H9 (cell line): ENCODE results near the gene NEIL1. TPM values are rescaled to one million over a fixed set of nuclear protein-coding genes. Genes with fewer than 3 reads are reported as not detected.

Source experiments
- DNase-seq: peaks from one replicate; pipeline ENCODE4 v3.0.0-alpha.2; 2017
- H2AFZ ChIP-seq: one replicate; pipeline ENCODE4 v1.6.1; 2013; ENCODE audit warnings: mild to moderate bottlenecking, low read length, control low read depth, moderate library complexity
- H2AK5ac ChIP-seq: 2 replicates; pipeline ENCODE4 v1.6.1; 2013; ENCODE audit warnings: low read length, control low read depth, mixed read lengths; ENCODE audit not compliant: insufficient read length
- H2BK120ac ChIP-seq: one replicate; pipeline ENCODE4 v1.6.1; 2013; ENCODE audit warnings: low read depth, mild to moderate bottlenecking, low read length, control low read depth, inconsistent platforms; ENCODE audit not compliant: poor library complexity, severe bottlenecking
- H2BK12ac ChIP-seq: 2 replicates; pipeline ENCODE4 v1.6.1; 2013; ENCODE audit warnings: low read length, control low read depth, mixed read lengths, low read depth; ENCODE audit not compliant: insufficient read length
- H2BK15ac ChIP-seq: 2 replicates; pipeline ENCODE4 v1.6.1; 2013; ENCODE audit warnings: low read depth, low read length, control low read depth
- H2BK20ac ChIP-seq: one replicate; pipeline ENCODE4 v1.6.1; 2013; ENCODE audit warnings: low read depth, mild to moderate bottlenecking, low read length, control low read depth, inconsistent platforms; ENCODE audit not compliant: poor library complexity, severe bottlenecking
- H2BK5ac ChIP-seq: 2 replicates; pipeline ENCODE4 v1.6.1; 2013; ENCODE audit warnings: low read length, control low read depth, mixed read lengths; ENCODE audit not compliant: insufficient read length
- H3K14ac ChIP-seq: 2 replicates; pipeline ENCODE4 v1.6.1; 2013; ENCODE audit warnings: low read length, control low read depth; ENCODE audit not compliant: insufficient read depth
- H3K18ac ChIP-seq: 2 replicates; pipeline ENCODE4 v1.6.1; 2013; ENCODE audit warnings: low read depth, mild to moderate bottlenecking, mixed read lengths, low read length, control low read depth; ENCODE audit not compliant: insufficient read length
- H3K23ac ChIP-seq: 2 replicates; pipeline ENCODE4 v1.6.1; 2013; ENCODE audit warnings: low read length, control low read depth, mixed read lengths, low read depth; ENCODE audit not compliant: insufficient read length
- H3K23me2 ChIP-seq: 2 replicates; pipeline ENCODE4 v1.6.1; 2013; ENCODE audit warnings: low read depth, mild to moderate bottlenecking, mixed read lengths, low read length, control low read depth; ENCODE audit not compliant: insufficient read length, poor library complexity, severe bottlenecking
- H3K27ac ChIP-seq: 2 replicates; pipeline ENCODE4 v1.5.1; 2013; ENCODE audit warnings: low read length, control low read depth, mixed read lengths, low read depth; ENCODE audit not compliant: insufficient read length
- H3K27me3 ChIP-seq: 2 replicates; pipeline ENCODE4 v1.6.1; 2013; ENCODE audit warnings: low read length, control low read depth, inconsistent platforms; ENCODE audit not compliant: insufficient read depth
- H3K4ac ChIP-seq: 2 replicates; pipeline ENCODE4 v1.6.1; 2013; ENCODE audit warnings: low read depth, mild to moderate bottlenecking, control low read depth, inconsistent platforms, low read length, moderate library complexity
- H3K4me1 ChIP-seq: 2 replicates; pipeline ENCODE4 v1.6.1; 2013; ENCODE audit warnings: low read length, control low read depth, inconsistent platforms; ENCODE audit not compliant: insufficient read depth
- H3K4me2 ChIP-seq: 2 replicates; pipeline ENCODE4 v1.6.1; 2013; ENCODE audit warnings: low read length, control low read depth, mixed read lengths; ENCODE audit not compliant: insufficient read length, insufficient read depth
- H3K56ac ChIP-seq: 2 replicates; pipeline ENCODE4 v1.6.1; 2013; ENCODE audit warnings: low read depth, mild to moderate bottlenecking, mixed read lengths, low read length, control low read depth; ENCODE audit not compliant: insufficient read length
- H3K79me1 ChIP-seq: 2 replicates; pipeline ENCODE4 v1.6.1; 2013; ENCODE audit warnings: low read depth, mild to moderate bottlenecking, moderate library complexity, low read length, control low read depth, inconsistent platforms; ENCODE audit not compliant: insufficient read depth, poor library complexity, severe bottlenecking
- H3K79me2 ChIP-seq: 2 replicates; pipeline ENCODE4 v1.6.1; 2013; ENCODE audit warnings: low read length, control low read depth, inconsistent platforms; ENCODE audit not compliant: insufficient read depth
- H3K9ac ChIP-seq: 2 replicates; pipeline ENCODE4 v1.6.1; 2013; ENCODE audit warnings: low read length, control low read depth, mixed read lengths; ENCODE audit not compliant: insufficient read length; ENCODE audit errors: extremely low read depth
- H3K9me3 ChIP-seq: one replicate; pipeline ENCODE4 v1.6.1; 2013; ENCODE audit warnings: low read depth, low read length, inconsistent platforms; ENCODE audit not compliant: control insufficient read depth
- H3T11ph ChIP-seq: one replicate; pipeline ENCODE4 v1.6.1; 2013; ENCODE audit warnings: mild to moderate bottlenecking, low read length, control low read depth, inconsistent platforms
- H4K20me1 ChIP-seq: one replicate; pipeline ENCODE4 v1.6.1; 2013; ENCODE audit not compliant: control insufficient read depth, insufficient read length, insufficient read depth
- H4K5ac ChIP-seq: 2 replicates; pipeline ENCODE4 v1.6.1; 2013; ENCODE audit warnings: low read depth, mild to moderate bottlenecking, mixed read lengths, low read length, control low read depth; ENCODE audit not compliant: insufficient read length
- H4K8ac ChIP-seq: replicated peaks from 2 replicates; pipeline ENCODE4 v1.6.1; 2013; ENCODE audit warnings: low read length, control low read depth, mixed read lengths, low read depth; ENCODE audit not compliant: insufficient read length
- H4K91ac ChIP-seq: 2 replicates; pipeline ENCODE4 v1.6.1; 2013; ENCODE audit warnings: low read depth, mild to moderate bottlenecking, moderate library complexity, mixed read lengths, low read length, control low read depth; ENCODE audit not compliant: insufficient read length
- H3K27ac Mint-ChIP-seq, 3 experiments: 2 replicates in 2 of 3; 3 replicates in 1 of 3; pipeline ENCODE4 v1.8.0; 2020 to 2021; ENCODE audit warnings: mixed read lengths in 3 of 3, mild to moderate bottlenecking in 1 of 3, moderate library complexity in 1 of 3
- H3K27me3 Mint-ChIP-seq: 2 replicates; pipeline ENCODE4 v1.8.0; 2021; ENCODE audit warnings: low read depth, mild to moderate bottlenecking, moderate library complexity, mixed read lengths
- H3K36me3 Mint-ChIP-seq, 3 experiments: 2 replicates in 2 of 3; 3 replicates in 1 of 3; pipeline ENCODE4 v1.8.0; 2020 to 2021; ENCODE audit warnings: low read depth in 3 of 3, mixed read lengths in 3 of 3; ENCODE audit not compliant: insufficient read depth in 1 of 3
- H3K4me1 Mint-ChIP-seq, 2 experiments: 2 replicates each; pipeline ENCODE4 v1.8.0; 2020; ENCODE audit warnings: mixed read lengths in 2 of 2
- H3K4me3 Mint-ChIP-seq, 2 experiments: 2 replicates in 1 of 2; 3 replicates in 1 of 2; pipeline ENCODE4 v1.8.0; 2020 to 2021; ENCODE audit warnings: mild to moderate bottlenecking in 2 of 2, mixed read lengths in 2 of 2, moderate library complexity in 1 of 2
- H3K9me3 Mint-ChIP-seq, 2 experiments: 2 replicates in 1 of 2; 3 replicates in 1 of 2; pipeline ENCODE4 v1.8.0; 2020; ENCODE audit warnings: mild to moderate bottlenecking in 2 of 2, mixed read lengths in 2 of 2, moderate library complexity in 1 of 2
- CTCF ChIP-seq: fragments of 200-600 bp; sonication (generic); conservative IDR thresholded peaks from 3 replicates; pipeline ENCODE4 v1.8.0; 2021; ENCODE audit warnings: antibody characterized with exemption, mild to moderate bottlenecking
- WGBS: extraction: QIAGEN DNeasy Blood & Tissue Kit; methylation state at CpG from one replicate; pipeline ENCODE4 v1.1.7; 2013; ENCODE audit warnings: missing lambda C conversion rate, low lambda C conversion rate, mixed read lengths; ENCODE audit not compliant: insufficient read length; ENCODE audit errors: extremely low coverage; 5-methylcytosine and 5-hydroxymethylcytosine counted together
- microRNA-seq: library from miRNA; unstranded; fragments of <30 nt; microRNA quantifications from one replicate; pipeline ENCODE4, GENCODE V29; 2020; ENCODE audit warnings: borderline microRNAs expressed
- total RNA-seq: library from RNA; stranded (reverse); gene quantifications from 2 replicates; pipeline ENCODE4 v1.2.1, GENCODE V29; 2021

Gene NEIL1
- total RNA-seq, 1 experiment from 2014 or later, result 16.5 TPM

GRCh38 chr15:75403892-75404291 lies 57.1 kb downstream of the NEIL1 start:
- no peaks in the 10 kb centered on the region for H3K9me3 ChIP-seq
- no peak for TF ChIP-seq CTCF
- H3K4me1 Mint-ChIP-seq, result no peaks in the 10 kb centered on the region

More at GRCh38 chr15:75403892-75404291, 57.1 kb downstream of the NEIL1 start:
- Histone ChIP-seq H3K79me1 (no peaks in the 10 kb centered on the region), H3T11ph (no peak overlapping the region), H2AK5ac (no peak overlapping the region), H4K8ac (no peak overlapping the region), H4K91ac (no peak overlapping the region), H2BK5ac (no peak overlapping the region), H2BK120ac (no peak overlapping the region), H3K56ac (no peak overlapping the region), H3K18ac (no peak overlapping the region), H3K4ac (no peak overlapping the region), H2BK20ac (no peak overlapping the region), H4K20me1 (no peaks in the 10 kb centered on the region), H3K23me2 (no peaks in the 10 kb centered on the region), H2AFZ (no peak overlapping the region), H3K9ac (no peak overlapping the region), H3K4me1 (no peaks in the 10 kb centered on the region), H2BK12ac (no peak overlapping the region), H3K23ac (no peak overlapping the region), H3K27me3 (no peaks in the 10 kb centered on the region), H3K27ac (no peak overlapping the region), H3K79me2 (no peaks in the 10 kb centered on the region), H3K14ac (no peak overlapping the region), H4K5ac (no peak overlapping the region), H3K4me2 (no peak overlapping the region), H2BK15ac (no peak overlapping the region)
- no peak for DNase-seq
- no CpG with 5 or more reads among the region's 2 CpGs for WGBS
- peaks cover 41 to 90% (median 88%) of the 10 kb centered on the region in 3 experiments for H3K36me3 Mint-ChIP-seq
- no peak overlapping the region for H3K4me3 Mint-ChIP-seq
- no peaks in the 10 kb centered on the region for H3K27me3 Mint-ChIP-seq
- no peaks in the 10 kb centered on the region for H3K9me3 Mint-ChIP-seq
- no peak overlapping the region for H3K27ac Mint-ChIP-seq

Small RNA genes within 50 kb of the gene (microRNA-seq; reads per million reads assigned to microRNA genes)
- gene MIR631, result not detected

Other genes with a start within 250 kb of the NEIL1 start
- gene C15orf39, start 145.2 kb upstream of the NEIL1 start, total RNA-seq, result 45.6 and 48.7 TPM in 2 replicates
- not detected in 2 replicates for gene GOLGA6C, start 88.7 kb upstream of the NEIL1 start, total RNA-seq
- gene GOLGA6D, start 64.2 kb upstream of the NEIL1 start, total RNA-seq, result 0.35 and 0.37 TPM in 2 replicates
- 146 and 159 TPM in 2 replicates for gene COMMD4, start 11.0 kb upstream of the NEIL1 start, total RNA-seq
- 106 and 112 TPM in 2 replicates for gene MAN2C1, start 21.6 kb downstream of the NEIL1 start, total RNA-seq
- 99.1 and 102 TPM in 2 replicates for gene SIN3A, start 104.7 kb downstream of the NEIL1 start, total RNA-seq
- 40.9 and 42.2 TPM in 2 replicates for gene PTPN9, start 232.3 kb downstream of the NEIL1 start, total RNA-seq